ENCODE data around the gene VPS39.

GRCh38 chr15:42149493-42150218, 58.4 kb downstream of the VPS39 start:
- TF ChIP-seq, protein P1, sequence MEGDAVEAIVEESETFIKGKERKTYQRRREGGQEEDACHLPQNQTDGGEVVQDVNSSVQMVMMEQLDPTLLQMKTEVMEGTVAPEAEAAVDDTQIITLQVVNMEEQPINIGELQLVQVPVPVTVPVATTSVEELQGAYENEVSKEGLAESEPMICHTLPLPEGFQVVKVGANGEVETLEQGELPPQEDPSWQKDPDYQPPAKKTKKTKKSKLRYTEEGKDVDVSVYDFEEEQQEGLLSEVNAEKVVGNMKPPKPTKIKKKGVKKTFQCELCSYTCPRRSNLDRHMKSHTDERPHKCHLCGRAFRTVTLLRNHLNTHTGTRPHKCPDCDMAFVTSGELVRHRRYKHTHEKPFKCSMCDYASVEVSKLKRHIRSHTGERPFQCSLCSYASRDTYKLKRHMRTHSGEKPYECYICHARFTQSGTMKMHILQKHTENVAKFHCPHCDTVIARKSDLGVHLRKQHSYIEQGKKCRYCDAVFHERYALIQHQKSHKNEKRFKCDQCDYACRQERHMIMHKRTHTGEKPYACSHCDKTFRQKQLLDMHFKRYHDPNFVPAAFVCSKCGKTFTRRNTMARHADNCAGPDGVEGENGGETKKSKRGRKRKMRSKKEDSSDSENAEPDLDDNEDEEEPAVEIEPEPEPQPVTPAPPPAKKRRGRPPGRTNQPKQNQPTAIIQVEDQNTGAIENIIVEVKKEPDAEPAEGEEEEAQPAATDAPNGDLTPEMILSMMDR (tag by site-specific recombination; IDR thresholded peaks at IDR 0.05) = no peak
- no peak for TF ChIP-seq ZSCAN30 (tag by site-specific recombination; IDR thresholded peaks at IDR 0.05)
- no peak for TF ChIP-seq REST (tag by site-specific recombination; IDR thresholded peaks at IDR 0.05)
- TF ChIP-seq, protein P2, sequence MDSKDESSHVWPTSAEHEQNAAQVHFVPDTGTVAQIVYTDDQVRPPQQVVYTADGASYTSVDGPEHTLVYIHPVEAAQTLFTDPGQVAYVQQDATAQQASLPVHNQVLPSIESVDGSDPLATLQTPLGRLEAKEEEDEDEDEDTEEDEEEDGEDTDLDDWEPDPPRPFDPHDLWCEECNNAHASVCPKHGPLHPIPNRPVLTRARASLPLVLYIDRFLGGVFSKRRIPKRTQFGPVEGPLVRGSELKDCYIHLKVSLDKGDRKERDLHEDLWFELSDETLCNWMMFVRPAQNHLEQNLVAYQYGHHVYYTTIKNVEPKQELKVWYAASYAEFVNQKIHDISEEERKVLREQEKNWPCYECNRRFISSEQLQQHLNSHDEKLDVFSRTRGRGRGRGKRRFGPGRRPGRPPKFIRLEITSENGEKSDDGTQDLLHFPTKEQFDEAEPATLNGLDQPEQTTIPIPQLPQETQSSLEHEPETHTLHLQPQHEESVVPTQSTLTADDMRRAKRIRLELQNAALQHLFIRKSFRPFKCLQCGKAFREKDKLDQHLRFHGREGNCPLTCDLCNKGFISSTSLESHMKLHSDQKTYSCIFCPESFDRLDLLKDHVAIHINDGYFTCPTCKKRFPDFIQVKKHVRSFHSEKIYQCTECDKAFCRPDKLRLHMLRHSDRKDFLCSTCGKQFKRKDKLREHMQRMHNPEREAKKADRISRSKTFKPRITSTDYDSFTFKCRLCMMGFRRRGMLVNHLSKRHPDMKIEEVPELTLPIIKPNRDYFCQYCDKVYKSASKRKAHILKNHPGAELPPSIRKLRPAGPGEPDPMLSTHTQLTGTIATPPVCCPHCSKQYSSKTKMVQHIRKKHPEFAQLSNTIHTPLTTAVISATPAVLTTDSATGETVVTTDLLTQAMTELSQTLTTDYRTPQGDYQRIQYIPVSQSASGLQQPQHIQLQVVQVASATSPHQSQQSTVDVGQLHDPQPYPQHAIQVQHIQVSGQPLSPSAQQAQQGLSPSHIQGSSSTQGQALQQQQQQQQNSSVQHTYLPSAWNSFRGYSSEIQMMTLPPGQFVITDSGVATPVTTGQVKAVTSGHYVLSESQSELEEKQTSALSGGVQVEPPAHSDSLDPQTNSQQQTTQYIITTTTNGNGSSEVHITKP (tag by site-specific recombination; IDR thresholded peaks at IDR 0.05) = no peak
- TF ChIP-seq ZNF530 (tag by site-specific recombination; IDR thresholded peaks at IDR 0.05; ENCODE audit: low read depth) = no peak
